ENCODE results near the gene SCN1A. TPM values are rescaled to one million over a fixed set of nuclear protein-coding genes. Genes with fewer than 3 reads are reported as not detected.

SCN1A gene
- total and polyA plus RNA-seq, 10 donors: under 0.01 TPM; not detected in 9

- Histone ChIP-seq H3K9me3 (no peaks in the 10 kb centered on the region), H3K4me1 (no peaks in the 10 kb centered on the region), H3K27me3 (replicated peaks in 1 of 7) (peaks cover 0 to 5% (median 0%) of the 10 kb centered on the region in 7 donors), H3K36me3 (no peaks in the 10 kb centered on the region), H3K27ac (no peak overlapping the region), H3K4me3 (no peak overlapping the region)
- intact Hi-C loops (cut with DNase I; ENCODE audit: low total_unique reads): no loop called here
- 0 to 71% (median 37%) methylated on average over 1 of the region's 1 CpG for WGBS, 5 donors
- DNase-seq: no peak
- no peak for TF ChIP-seq POLR2AphosphoS5 (IDR thresholded peaks at IDR 0.05)
- TF ChIP-seq POLR2A (IDR thresholded peaks at IDR 0.05): no peak
- TF ChIP-seq CTCF (IDR thresholded peaks at IDR 0.05 in 8 of 11, conservative IDR thresholded peaks at IDR 0.05 in 3 of 11): no peak
Measured at GRCh38 chr2:166032361-166032760, 95.5 kb downstream of the SCN1A start.

GRCh38 chr2:166031054-166031453 is 96.8 kb downstream of the SCN1A start:
- intact Hi-C loops (cut with DNase I; ENCODE audit: low total_unique reads): no loop called here
- H3K9me3 ChIP-seq: no peaks in the 10 kb centered on the region
- no peaks in the 10 kb centered on the region for H3K36me3 ChIP-seq
- TF ChIP-seq POLR2AphosphoS5 (IDR thresholded peaks at IDR 0.05) (no peak), POLR2A (IDR thresholded peaks at IDR 0.05) (no peak), CTCF (IDR thresholded peaks at IDR 0.05 in 8 of 11, conservative IDR thresholded peaks at IDR 0.05 in 3 of 11) (no peak)
- peaks cover 0 to 5% (median 0%) of the 10 kb centered on the region in 7 donors for H3K27me3 ChIP-seq (replicated peaks in 1 of 7)
- H3K4me3 ChIP-seq: no peak overlapping the region
- no peak for DNase-seq
- no peaks in the 10 kb centered on the region for H3K4me1 ChIP-seq
- no peak overlapping the region for H3K27ac ChIP-seq
- 76 to 86% (median 80%) methylated on average over 2 of the region's 2 CpGs for WGBS, 5 donors

- Histone ChIP-seq H3K27ac (no peak overlapping the region), H3K36me3 (no peaks in the 10 kb centered on the region), H3K4me3 (no peak overlapping the region), H3K27me3 (replicated peaks in 1 of 7) (peaks cover 0 to 5% (median 0%) of the 10 kb centered on the region in 7 donors), H3K9me3 (no peaks in the 10 kb centered on the region), H3K4me1 (no peaks in the 10 kb centered on the region)
- intact Hi-C loops (cut with DNase I; ENCODE audit: low total_unique reads): no loop called here
- no peak for DNase-seq
- TF ChIP-seq POLR2AphosphoS5 (IDR thresholded peaks at IDR 0.05): no peak
- no peak for TF ChIP-seq POLR2A (IDR thresholded peaks at IDR 0.05)
- no peak for TF ChIP-seq CTCF (IDR thresholded peaks at IDR 0.05 in 8 of 11, conservative IDR thresholded peaks at IDR 0.05 in 3 of 11)
Measured at GRCh38 chr2:166025313-166025712, 102.5 kb downstream of the SCN1A start.

- no peaks in the 10 kb centered on the region for H3K4me1 ChIP-seq
- H3K27ac ChIP-seq: no peak overlapping the region
- no peaks in the 10 kb centered on the region for H3K9me3 ChIP-seq
- no peaks in the 10 kb centered on the region for H3K27me3 ChIP-seq (replicated peaks in 1 of 7)
- no peaks in the 10 kb centered on the region for H3K36me3 ChIP-seq
- TF ChIP-seq POLR2A (IDR thresholded peaks at IDR 0.05) (no peak), CTCF (IDR thresholded peaks at IDR 0.05 in 8 of 11, conservative IDR thresholded peaks at IDR 0.05 in 3 of 11) (no peak), POLR2AphosphoS5 (IDR thresholded peaks at IDR 0.05) (no peak)
- 75 to 89% (median 79%) methylated on average over 5 of the region's 5 CpGs for WGBS, 5 donors
- intact Hi-C loops (cut with DNase I; ENCODE audit: low total_unique reads): no loop called here
- no peak for DNase-seq
- H3K4me3 ChIP-seq: no peak overlapping the region
Measured at GRCh38 chr2:166017208-166017607, 110.6 kb downstream of the SCN1A start.

All from spleen (tissue), 11 donors.